ENCODE results near the gene ZBTB17.

ZBTB17 gene

DNA sequence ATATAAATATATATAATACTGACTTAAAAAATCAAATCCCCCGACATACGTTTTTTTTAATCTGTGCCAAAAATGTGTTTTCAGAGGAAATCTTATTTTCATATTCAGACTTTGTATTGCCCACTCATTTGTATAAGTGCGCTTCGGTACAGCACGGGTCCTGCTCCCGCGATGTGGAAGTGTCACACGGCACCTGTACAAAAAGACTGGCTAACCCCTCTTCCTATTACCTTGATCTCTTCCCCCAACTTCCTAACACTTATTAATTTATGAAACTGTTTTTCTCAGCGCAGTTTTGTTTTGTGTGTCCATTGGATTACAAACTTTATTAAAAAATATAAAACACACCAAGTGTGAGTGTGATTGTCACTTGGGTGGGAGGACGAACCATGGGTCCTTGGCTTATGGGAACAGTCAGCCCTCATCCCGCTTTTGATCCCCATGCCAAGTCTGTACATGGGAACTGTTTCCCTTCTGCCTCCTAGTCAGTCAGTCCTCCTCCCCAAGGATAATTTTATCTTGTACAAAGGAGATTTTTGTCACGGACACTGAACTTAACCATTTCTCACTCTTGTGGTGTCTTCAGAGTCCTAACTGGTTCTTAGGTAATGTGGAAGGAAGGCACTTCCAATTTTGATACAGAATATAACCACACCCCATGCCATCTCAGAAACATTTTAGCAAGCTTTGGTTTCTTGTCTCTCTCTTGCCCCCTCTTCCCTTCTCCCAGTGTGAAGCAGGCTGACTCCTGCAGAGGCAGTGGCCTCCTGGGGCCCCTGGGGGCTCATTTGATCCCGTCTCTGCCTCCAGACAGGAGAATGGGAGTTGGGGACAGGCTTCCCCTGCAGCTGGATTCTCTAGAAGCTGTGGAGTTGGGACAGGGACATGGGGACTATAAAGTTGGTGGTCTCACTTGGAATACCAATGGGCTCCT is 35.5 kb downstream of the ZBTB17 start:
- Histone ChIP-seq H3K4me2 (ENCODE audit: low read length) (no peak overlapping the region), H3K27me3 (ENCODE audit: control insufficient read depth, insufficient read depth, low read length) (no peaks in the 10 kb centered on the region), H3K4me3 (ENCODE audit: low read depth, low read length) (no peak overlapping the region), H3K36me3 (ENCODE audit: control insufficient read depth, insufficient read depth, low read length) (no peaks in the 10 kb centered on the region), H3K9ac (no peak overlapping the region), H2AFZ (no peak overlapping the region), H3K27ac (no peak overlapping the region), H3K9me3 (ENCODE audit: control insufficient read depth, low read length) (no peaks in the 10 kb centered on the region), H3K79me2 (peaks cover 3% of the 10 kb centered on the region), H3K4me1 (peaks cover 6% of the 10 kb centered on the region)
- no peak for TF ChIP-seq CTCF (IDR thresholded peaks at IDR 0.05)

DNA sequence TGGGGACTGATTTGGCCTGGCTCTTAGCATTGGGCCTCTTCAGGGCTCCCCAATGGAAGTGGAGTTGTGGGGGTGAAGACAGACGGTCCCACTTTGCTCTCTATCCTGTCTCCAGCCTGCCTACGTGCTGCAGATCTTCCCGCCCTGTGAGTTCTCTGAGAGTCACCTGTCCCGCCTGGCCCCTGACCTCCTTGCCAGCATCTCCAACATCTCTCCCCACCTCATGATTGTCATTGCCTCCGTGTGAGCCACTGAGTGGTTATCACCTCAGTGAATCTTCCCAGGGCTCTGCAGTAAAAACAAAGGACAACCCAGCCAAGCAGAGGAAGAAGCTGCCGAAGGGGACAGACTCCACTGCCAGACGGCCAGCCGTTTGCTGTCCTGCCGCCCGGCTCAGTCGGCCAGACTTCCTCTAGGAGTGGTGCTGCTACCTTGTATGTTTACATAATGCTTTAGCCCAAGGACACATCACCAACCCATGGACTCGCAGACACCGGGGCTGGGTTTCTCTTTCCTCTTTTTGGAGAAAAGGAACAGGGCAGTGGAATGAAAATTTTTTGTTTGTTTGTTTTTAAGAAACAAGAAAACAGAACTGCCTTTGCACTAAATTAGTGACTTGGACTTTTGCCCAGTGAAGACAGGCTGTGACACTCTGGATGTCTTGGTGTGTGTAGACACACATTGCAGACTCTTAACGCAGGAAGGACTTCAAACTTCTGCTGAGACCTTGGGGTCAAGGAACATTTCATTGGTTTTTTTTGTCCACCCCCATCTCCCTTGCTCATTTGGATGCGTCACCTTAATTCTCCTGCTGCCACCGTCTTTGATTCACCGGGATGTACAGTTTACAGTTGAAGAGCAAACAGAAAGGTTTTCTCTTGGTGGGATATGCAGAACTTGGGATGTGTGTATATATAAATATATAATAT is 36.5 kb downstream of the ZBTB17 start:
- H3K27ac ChIP-seq = peak overlapping the region; percentile 36
- H2AFZ ChIP-seq = no peak overlapping the region
- no peaks in the 10 kb centered on the region for H3K27me3 ChIP-seq (ENCODE audit: control insufficient read depth, insufficient read depth, low read length)
- H3K36me3 ChIP-seq (ENCODE audit: control insufficient read depth, insufficient read depth, low read length) = no peaks in the 10 kb centered on the region
- H3K4me2 ChIP-seq (ENCODE audit: low read length) = no peak overlapping the region
- H3K79me2 ChIP-seq = peaks cover 3% of the 10 kb centered on the region
- TF ChIP-seq CTCF (IDR thresholded peaks at IDR 0.05) = no peak
- H3K9me3 ChIP-seq (ENCODE audit: control insufficient read depth, low read length) = no peaks in the 10 kb centered on the region
- H3K4me3 ChIP-seq (ENCODE audit: low read depth, low read length) = no peak overlapping the region
- no peak overlapping the region for H3K9ac ChIP-seq
- peaks cover 6% of the 10 kb centered on the region for H3K4me1 ChIP-seq

- TF ChIP-seq CTCF (IDR thresholded peaks at IDR 0.05) = no peak
- no peak overlapping the region for H3K4me3 ChIP-seq (ENCODE audit: low read depth, low read length)
- no peaks in the 10 kb centered on the region for H3K36me3 ChIP-seq (ENCODE audit: control insufficient read depth, insufficient read depth, low read length)
- H3K27me3 ChIP-seq (ENCODE audit: control insufficient read depth, insufficient read depth, low read length) = no peaks in the 10 kb centered on the region
- no peak overlapping the region for H3K4me2 ChIP-seq (ENCODE audit: low read length)
- peaks cover 6% of the 10 kb centered on the region for H3K4me1 ChIP-seq
- H2AFZ ChIP-seq = no peak overlapping the region
- H3K9me3 ChIP-seq (ENCODE audit: control insufficient read depth, low read length) = no peaks in the 10 kb centered on the region
- H3K9ac ChIP-seq = no peak overlapping the region
- peak overlapping the region; percentile 19 for H3K27ac ChIP-seq
- peaks cover 3% of the 10 kb centered on the region for H3K79me2 ChIP-seq
These were observed 37.2 kb downstream of the ZBTB17 start for GRCh38 chr1:15938628-15939161.

DNA sequence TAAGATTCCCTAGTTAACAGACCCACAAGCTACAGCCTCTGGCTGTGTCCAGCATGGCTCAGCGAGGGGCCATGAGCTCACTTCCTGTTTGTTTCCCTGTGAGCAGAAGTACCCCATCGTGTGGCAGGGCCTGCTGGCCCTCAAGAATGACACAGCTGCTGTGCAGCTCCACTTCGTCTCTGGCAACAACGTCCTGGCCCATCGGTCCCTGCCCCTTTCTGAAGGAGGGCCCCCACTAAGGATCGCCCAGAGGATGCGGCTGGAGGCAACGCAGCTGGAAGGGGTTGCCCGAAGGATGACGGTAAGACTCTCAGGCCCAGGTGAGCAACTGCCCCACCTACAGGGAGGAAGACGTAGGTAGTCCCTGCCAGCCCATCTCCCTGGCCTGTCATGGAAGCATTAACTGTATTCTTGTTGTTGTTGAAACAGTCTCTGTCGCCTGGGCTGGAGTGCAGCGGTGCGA is 38.2 kb downstream of the ZBTB17 start:
- no peak overlapping the region for H3K27ac ChIP-seq
- TF ChIP-seq CTCF (IDR thresholded peaks at IDR 0.05) = no peak
- no peaks in the 10 kb centered on the region for H3K9me3 ChIP-seq (ENCODE audit: control insufficient read depth, low read length)
- no peak overlapping the region for H2AFZ ChIP-seq
- H3K9ac ChIP-seq = no peak overlapping the region
- no peaks in the 10 kb centered on the region for H3K36me3 ChIP-seq (ENCODE audit: control insufficient read depth, insufficient read depth, low read length)
- peaks cover 6% of the 10 kb centered on the region for H3K4me1 ChIP-seq
- H3K4me3 ChIP-seq (ENCODE audit: low read depth, low read length) = no peak overlapping the region
- peaks cover under 1% of the 10 kb centered on the region for H3K79me2 ChIP-seq
- H3K4me2 ChIP-seq (ENCODE audit: low read length) = no peak overlapping the region
- H3K27me3 ChIP-seq (ENCODE audit: control insufficient read depth, insufficient read depth, low read length) = no peaks in the 10 kb centered on the region

Data from parathyroid adenoma (tissue), 2 donors.